ENCODE measurements around the gene GAB1. TPM values are rescaled to one million over a fixed set of nuclear protein-coding genes. Genes with fewer than 3 reads are reported as not detected.
"Not testable (repeated sequence)": the region's sequence is repeated elsewhere in the genome, so short reads cannot be mapped to it uniquely, and the experiment has no call there.

The GAB1 gene
- total RNA-seq, 4 donors from 2014 or later: 102 to 129 (median 118) TPM

DNA sequence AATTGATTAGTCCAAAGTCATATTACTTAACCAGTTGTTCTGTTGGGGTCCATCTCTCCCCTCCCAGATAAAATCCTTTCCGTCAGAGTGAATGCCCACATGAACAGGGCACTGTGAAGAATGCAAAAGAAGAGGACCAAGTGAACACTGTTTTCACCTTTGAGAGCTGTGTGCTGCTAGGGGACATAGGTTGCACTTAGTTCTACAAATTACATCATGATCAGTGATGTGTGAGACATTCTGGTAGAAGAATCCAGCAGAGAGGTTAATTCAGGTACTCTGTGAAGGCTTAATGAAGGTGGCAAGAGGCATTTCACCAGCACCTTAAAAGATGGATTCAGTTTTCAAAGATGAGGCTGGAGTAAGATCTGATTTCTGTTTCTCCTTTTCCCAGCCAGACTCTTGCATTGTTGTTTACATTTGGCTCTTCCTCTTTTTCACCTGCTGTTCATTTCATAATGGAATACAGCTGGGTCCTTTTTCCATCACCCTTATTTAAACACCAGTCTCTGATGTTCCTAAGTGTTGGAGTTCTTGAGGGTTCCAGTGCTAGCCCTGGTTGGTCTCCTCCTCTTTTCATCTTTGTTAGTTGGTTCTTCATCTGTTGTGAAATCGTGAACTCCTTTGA is 10.9 kb downstream of the GAB1 start:
- no peak overlapping the region for H3K4me3 ChIP-seq
- H3K27me3 ChIP-seq: no peaks in the 10 kb centered on the region
- H3K36me3 ChIP-seq: no peaks in the 10 kb centered on the region
- TF ChIP-seq, protein P1, sequence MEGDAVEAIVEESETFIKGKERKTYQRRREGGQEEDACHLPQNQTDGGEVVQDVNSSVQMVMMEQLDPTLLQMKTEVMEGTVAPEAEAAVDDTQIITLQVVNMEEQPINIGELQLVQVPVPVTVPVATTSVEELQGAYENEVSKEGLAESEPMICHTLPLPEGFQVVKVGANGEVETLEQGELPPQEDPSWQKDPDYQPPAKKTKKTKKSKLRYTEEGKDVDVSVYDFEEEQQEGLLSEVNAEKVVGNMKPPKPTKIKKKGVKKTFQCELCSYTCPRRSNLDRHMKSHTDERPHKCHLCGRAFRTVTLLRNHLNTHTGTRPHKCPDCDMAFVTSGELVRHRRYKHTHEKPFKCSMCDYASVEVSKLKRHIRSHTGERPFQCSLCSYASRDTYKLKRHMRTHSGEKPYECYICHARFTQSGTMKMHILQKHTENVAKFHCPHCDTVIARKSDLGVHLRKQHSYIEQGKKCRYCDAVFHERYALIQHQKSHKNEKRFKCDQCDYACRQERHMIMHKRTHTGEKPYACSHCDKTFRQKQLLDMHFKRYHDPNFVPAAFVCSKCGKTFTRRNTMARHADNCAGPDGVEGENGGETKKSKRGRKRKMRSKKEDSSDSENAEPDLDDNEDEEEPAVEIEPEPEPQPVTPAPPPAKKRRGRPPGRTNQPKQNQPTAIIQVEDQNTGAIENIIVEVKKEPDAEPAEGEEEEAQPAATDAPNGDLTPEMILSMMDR (IDR thresholded peaks at IDR 0.05): no peak
- TF ChIP-seq POLR2A (IDR thresholded peaks at IDR 0.05) (no peak), EP300 (IDR thresholded peaks at IDR 0.05) (no peak), POLR2AphosphoS5 (IDR thresholded peaks at IDR 0.05) (no peak)
- peak overlapping the region in 2 of 4 donors; percentile 28 to 47 for H3K27ac ChIP-seq
- WGBS, 2 donors (ENCODE audit: low coverage in 1 of 2): 25 to 75% methylated on average over 1 to 2 of the region's 2 CpGs
- H3K9me3 ChIP-seq: no peaks in the 10 kb centered on the region
- H3K4me1 ChIP-seq: peaks cover 27 to 50% (median 30%) of the 10 kb centered on the region in 3 donors
- ATAC-seq: no peak

DNA sequence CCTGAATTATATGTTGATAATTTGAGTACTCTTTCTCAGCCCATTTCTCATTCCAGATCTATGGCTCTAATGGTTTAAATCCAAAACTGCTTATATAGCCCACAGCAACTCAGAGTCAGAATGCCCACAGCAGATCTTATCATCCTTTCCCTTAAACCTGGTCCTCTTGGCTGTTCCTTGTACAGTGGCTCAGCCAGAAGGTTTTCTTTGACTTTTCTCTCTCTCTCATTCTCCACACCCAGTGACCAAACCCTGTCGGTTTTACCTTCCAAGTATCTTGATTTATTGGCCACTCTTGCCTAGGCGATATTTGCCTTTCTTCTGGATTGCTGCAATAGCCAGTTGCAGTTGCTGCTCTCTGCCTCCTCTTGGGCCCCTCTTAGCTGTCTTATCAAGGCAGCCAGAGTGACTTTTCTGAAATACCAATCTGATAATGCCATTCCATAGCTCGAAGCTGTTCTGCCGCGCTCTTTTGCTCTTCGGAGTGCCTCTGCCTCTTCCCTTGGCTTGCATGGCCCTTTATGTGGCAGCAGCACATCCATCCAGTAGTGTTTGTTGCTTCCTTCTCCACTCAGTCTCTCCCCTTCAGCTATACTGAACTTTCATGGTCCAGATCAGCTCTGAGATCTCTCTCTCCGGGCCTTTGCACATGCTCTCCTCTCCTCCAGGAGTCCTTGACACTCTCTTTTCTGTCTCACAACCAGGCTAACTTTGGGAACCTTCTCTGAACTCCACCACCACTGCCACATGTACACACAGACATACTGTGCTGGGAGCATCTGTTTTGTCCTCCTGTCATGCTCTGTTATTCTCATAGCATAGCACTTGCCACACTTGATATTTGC is 11.8 kb downstream of the GAB1 start:
- ATAC-seq: no peak
- TF ChIP-seq POLR2AphosphoS5 (IDR thresholded peaks at IDR 0.05) (no peak), POLR2A (IDR thresholded peaks at IDR 0.05) (no peak), EP300 (IDR thresholded peaks at IDR 0.05) (no peak)
- TF ChIP-seq, protein P1 (IDR thresholded peaks at IDR 0.05): no peak
- WGBS, 2 donors (ENCODE audit: low coverage in 1 of 2): 58 to 96% methylated on average over 6 of the region's 7 CpGs

DNA sequence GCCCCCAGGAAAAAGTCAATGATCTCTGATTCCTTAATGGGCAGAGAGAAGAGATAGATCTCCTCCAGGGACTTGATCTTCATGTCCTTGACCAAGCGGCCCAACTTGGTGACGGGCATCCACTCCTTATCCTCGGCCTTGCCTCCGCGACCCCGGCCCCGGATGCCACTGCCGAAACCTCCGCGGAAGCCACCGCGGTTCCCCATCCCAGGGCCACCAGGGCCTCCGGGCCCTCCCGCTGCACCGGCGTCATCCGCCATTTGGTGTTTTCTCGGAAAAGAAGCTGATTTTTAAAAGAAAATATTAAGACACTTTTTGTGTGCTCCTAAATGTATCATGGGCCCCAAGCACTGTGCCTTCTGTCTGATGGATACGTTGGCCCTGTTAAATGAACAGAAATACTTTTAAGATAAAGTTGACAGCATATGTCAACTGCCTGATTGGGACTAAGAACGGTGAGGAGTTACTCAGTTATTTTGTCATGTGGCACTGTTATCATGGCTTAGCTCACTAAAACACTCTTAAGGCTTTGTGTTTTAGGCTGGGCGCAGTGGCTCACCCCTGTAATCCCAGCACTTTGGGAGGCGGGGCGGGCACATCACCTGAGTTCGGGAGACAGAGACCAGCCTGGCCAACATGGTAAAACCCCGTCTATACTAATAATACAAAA is 13.3 kb downstream of the GAB1 start:
- not testable (repeated sequence) for H3K9me3 ChIP-seq, H3K4me3 ChIP-seq, H3K27ac ChIP-seq, H3K36me3 ChIP-seq, H3K27me3 ChIP-seq, ATAC-seq
- WGBS, 2 donors (ENCODE audit: low coverage in 1 of 2): 62 to 81% methylated on average over 3 to 7 of the region's 25 CpGs
- peaks cover 32 to 51% (median 34%) of the 10 kb centered on the region in 3 donors for H3K4me1 ChIP-seq

More for the DNA sequence above, 11.8 kb downstream of the GAB1 start:
- Histone ChIP-seq H3K27ac (peak overlapping the region in 1 of 4 donors; percentile 25), H3K9me3 (no peaks in the 10 kb centered on the region), H3K27me3 (no peaks in the 10 kb centered on the region), H3K4me1 (peaks cover 32 to 44% (median 36%) of the 10 kb centered on the region in 3 donors), H3K36me3 (no peaks in the 10 kb centered on the region), H3K4me3 (no peak overlapping the region)

DNA sequence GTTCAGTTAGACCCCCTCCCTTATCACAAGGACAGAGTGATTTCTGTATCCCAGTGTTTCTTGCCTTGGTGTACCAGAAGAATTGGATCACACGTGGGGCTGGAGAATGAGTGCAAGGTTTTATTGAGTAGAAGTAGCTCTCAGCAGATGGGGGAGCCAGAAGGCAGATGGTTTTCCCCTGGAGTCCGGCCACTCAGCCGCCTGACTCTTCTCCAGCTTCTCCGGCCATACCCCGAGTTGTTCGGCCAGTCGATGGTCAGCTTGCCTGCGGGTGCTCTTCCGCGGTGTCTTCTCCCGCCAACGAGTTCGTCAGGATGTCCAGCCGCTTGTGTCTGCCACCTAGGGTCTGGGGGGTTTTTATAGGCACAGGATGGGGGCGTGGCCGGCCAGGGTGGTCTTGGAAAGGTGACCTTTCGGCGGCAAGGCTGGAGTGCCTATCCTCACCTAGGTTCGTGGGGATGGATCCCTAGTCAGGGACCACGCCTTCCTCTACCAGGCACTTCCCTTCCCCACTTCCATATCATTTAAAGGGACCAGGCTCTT is 14.5 kb downstream of the GAB1 start:
- no peak overlapping the region for H3K4me3 ChIP-seq
- H3K9me3 ChIP-seq: no peaks in the 10 kb centered on the region
- TF ChIP-seq EP300 (IDR thresholded peaks at IDR 0.05): no peak
- no peak for TF ChIP-seq POLR2AphosphoS5 (IDR thresholded peaks at IDR 0.05)
- TF ChIP-seq, protein P1 (IDR thresholded peaks at IDR 0.05): no peak
- TF ChIP-seq POLR2A (IDR thresholded peaks at IDR 0.05): no peak
- ATAC-seq: no peak
- H3K27me3 ChIP-seq: no peaks in the 10 kb centered on the region
- peak overlapping the region in 3 of 4 donors; percentile 66 to 68 (median 67) for H3K27ac ChIP-seq
- WGBS, 2 donors (ENCODE audit: low coverage in 1 of 2): 100% methylated on average over 1 of the region's 20 CpGs; no CpG with 5 or more reads in 1 of the 2 donors
- H3K4me1 ChIP-seq: peaks cover 32 to 63% (median 38%) of the 10 kb centered on the region in 3 donors
- no peaks in the 10 kb centered on the region for H3K36me3 ChIP-seq
